BLaER1 treated with 17β-estradiol and CSF1 and Interleukin-3, amounts not matched to agents 10 nM and 100 nM (cell line): ENCODE results near the gene KBTBD12.
"Not testable (repeated sequence)": the region's sequence is repeated elsewhere in the genome, so short reads cannot be mapped to it uniquely, and the experiment has no call there.

Experiments used
- H3K27ac ChIP-seq, 11 experiments: shearing (Covaris generic); formaldehyde crosslinking; 2 replicates each; pipeline ENCODE4 v1.8.1; 2022
- H3K27me3 ChIP-seq, 11 experiments: shearing (Covaris generic); formaldehyde crosslinking; 2 replicates each; pipeline ENCODE4 v1.8.1; 2022
- H3K36me3 ChIP-seq, 11 experiments: shearing (Covaris generic); formaldehyde crosslinking; 2 replicates each; pipeline ENCODE4 v1.8.1; 2022
- H3K4me1 ChIP-seq, 10 experiments: shearing (Covaris generic); formaldehyde crosslinking; 2 replicates each; pipeline ENCODE4 v1.8.1; 2022
- H3K4me2 ChIP-seq, 11 experiments: shearing (Covaris generic); formaldehyde crosslinking; 2 replicates each; pipeline ENCODE4 v1.8.1; 2022
- H3K4me3 ChIP-seq, 10 experiments: shearing (Covaris generic); formaldehyde crosslinking; 2 replicates each; pipeline ENCODE4 v1.8.1; 2022
- H3K9ac ChIP-seq, 11 experiments: shearing (Covaris generic); formaldehyde crosslinking; 2 replicates each; pipeline ENCODE4 v1.8.1; 2022
- H3K9me3 ChIP-seq, 11 experiments: shearing (Covaris generic); formaldehyde crosslinking; replicated peaks in 1 of 11; 2 replicates each; pipeline ENCODE4 v1.8.1; 2022
- H4K20me1 ChIP-seq, 11 experiments: shearing (Covaris generic); formaldehyde crosslinking; 2 replicates each; pipeline ENCODE4 v1.8.1; 2022
- Cebpa-rat ChIP-seq, 11 experiments: shearing (Covaris generic); IDR thresholded peaks; 2 replicates each; pipeline ENCODE4 v1.8.1; 2022

KBTBD12 gene

GRCh38 chr3:127915115-127915936 is at the start of gene KBTBD12:
Gene KBTBD12, plus strand, starts transcription at chr3:127915232. Its CDS starts 7,830 bp downstream, at chr3:127923062.
- no peak within 1 kb of the TSS for H3K4me2 ChIP-seq
- H3K27me3 ChIP-seq = no peaks in the 10 kb centered on the region
- TF ChIP-seq Cebpa-rat (IDR thresholded peaks at IDR 0.05) = no peak
- H3K36me3 ChIP-seq = no peaks in the 10 kb centered on the region
- peaks cover 16 to 27% (median 23%) of the 10 kb centered on the region in 11 experiments; a peak in 20 of 22 replicates for H3K9me3 ChIP-seq
- H4K20me1 ChIP-seq = no peaks in the 10 kb centered on the region
- H3K9ac ChIP-seq = no peak within 1 kb of the TSS
- H3K4me1 ChIP-seq = peaks cover 0 to 15% (median 0%) of the 10 kb centered on the region in 10 experiments; a peak in 4 of 20 replicates
- no peak within 1 kb of the TSS for H3K4me3 ChIP-seq
- no peak within 1 kb of the TSS for H3K27ac ChIP-seq

- H3K4me2 ChIP-seq = no peak overlapping the region
- no peak overlapping the region for H3K4me3 ChIP-seq
- no peak for TF ChIP-seq Cebpa-rat (IDR thresholded peaks at IDR 0.05)
- no peak overlapping the region for H3K9ac ChIP-seq
- peaks cover 4 to 9% (median 8%) of the 10 kb centered on the region in 10 experiments for H3K4me1 ChIP-seq
- H3K27ac ChIP-seq = no peak overlapping the region
- no peaks in the 10 kb centered on the region for H3K36me3 ChIP-seq
- no peaks in the 10 kb centered on the region; a peak in 1 of 22 replicates for H3K27me3 ChIP-seq
- H4K20me1 ChIP-seq = no peaks in the 10 kb centered on the region
- H3K9me3 ChIP-seq = peaks cover 0 to 12% (median 0%) of the 10 kb centered on the region in 11 experiments; a peak in 3 of 22 replicates
These were observed 49.1 kb upstream of the KBTBD12 start for GRCh38 chr3:127865941-127866340.

- H3K4me3 ChIP-seq = no peak overlapping the region
- H3K4me2 ChIP-seq = no peak overlapping the region
- H3K36me3 ChIP-seq = no peaks in the 10 kb centered on the region
- H3K27me3 ChIP-seq = no peaks in the 10 kb centered on the region; a peak in 1 of 22 replicates
- H3K9ac ChIP-seq = no peak overlapping the region
- H4K20me1 ChIP-seq = no peaks in the 10 kb centered on the region
- peaks cover 0 to 12% (median 0%) of the 10 kb centered on the region in 11 experiments; a peak in 3 of 22 replicates for H3K9me3 ChIP-seq
- peaks cover 8 to 24% (median 22%) of the 10 kb centered on the region in 10 experiments for H3K4me1 ChIP-seq
- TF ChIP-seq Cebpa-rat (IDR thresholded peaks at IDR 0.05) = no peak
- no peak overlapping the region for H3K27ac ChIP-seq
These were observed 47.6 kb upstream of the KBTBD12 start for GRCh38 chr3:127867412-127867811.

GRCh38 chr3:127867986-127868385 is 47.0 kb upstream of the KBTBD12 start:
- no peak overlapping the region for H3K4me3 ChIP-seq
- H3K27ac ChIP-seq = no peak overlapping the region
- H3K9me3 ChIP-seq = peaks cover 0 to 12% (median 0%) of the 10 kb centered on the region in 11 experiments; a peak in 3 of 22 replicates
- H3K27me3 ChIP-seq = no peaks in the 10 kb centered on the region; a peak in 1 of 22 replicates
- H4K20me1 ChIP-seq = no peaks in the 10 kb centered on the region
- no peak overlapping the region for H3K4me2 ChIP-seq
- no peak for TF ChIP-seq Cebpa-rat (IDR thresholded peaks at IDR 0.05)
- H3K9ac ChIP-seq = no peak overlapping the region
- H3K36me3 ChIP-seq = no peaks in the 10 kb centered on the region
- peaks cover 8 to 26% (median 22%) of the 10 kb centered on the region in 10 experiments for H3K4me1 ChIP-seq

- Histone ChIP-seq H3K27me3 (no peaks in the 10 kb centered on the region; a peak in 1 of 22 replicates), H3K27ac (peak overlapping the region in 4 of 11 experiments; percentile 26 to 42 (median 28); a peak in 2 of 22 replicates), H3K4me1 (peaks cover 8 to 35% (median 29%) of the 10 kb centered on the region in 10 experiments), H4K20me1 (no peaks in the 10 kb centered on the region), H3K9me3 (peaks cover 0 to 17% (median 0%) of the 10 kb centered on the region in 11 experiments; a peak in 3 of 22 replicates), H3K4me2 (peak overlapping the region in 9 of 11 experiments; percentile 64 to 90 (median 83); a peak in 13 of 22 replicates), H3K9ac (no peak overlapping the region), H3K36me3 (no peaks in the 10 kb centered on the region), H3K4me3 (no peak overlapping the region)
- TF ChIP-seq Cebpa-rat (IDR thresholded peaks at IDR 0.05) = no peak
These were observed 44.9 kb upstream of the KBTBD12 start for GRCh38 chr3:127870156-127870555.

GRCh38 chr3:127874097-127874496 is 40.9 kb upstream of the KBTBD12 start:
- not testable (repeated sequence) for H4K20me1 ChIP-seq, H3K9ac ChIP-seq, H3K4me3 ChIP-seq, H3K27ac ChIP-seq, H3K27me3 ChIP-seq, H3K9me3 ChIP-seq, H3K36me3 ChIP-seq
- Histone ChIP-seq H3K4me1 (peaks cover 8 to 40% (median 29%) of the 10 kb centered on the region in 10 experiments), H3K4me2 (peak overlapping the region in 3 of 11 experiments; percentile 7 to 45 (median 33); a peak in 1 of 22 replicates)

GRCh38 chr3:127881586-127881985 is 33.4 kb upstream of the KBTBD12 start:
- Histone ChIP-seq H3K36me3 (no peaks in the 10 kb centered on the region), H3K4me1 (0 out of 20 replicates have a peak, but pooled peaks cover 0 to under 1% (median 0%) of the 10 kb centered on the region in 10 experiments), H3K4me2 (no peak overlapping the region), H3K27me3 (no peaks in the 10 kb centered on the region), H4K20me1 (no peaks in the 10 kb centered on the region), H3K27ac (no peak overlapping the region), H3K9me3 (no peaks in the 10 kb centered on the region), H3K4me3 (no peak overlapping the region), H3K9ac (no peak overlapping the region)
- TF ChIP-seq Cebpa-rat (IDR thresholded peaks at IDR 0.05) = no peak

- H3K27ac ChIP-seq = no peak overlapping the region
- no peaks in the 10 kb centered on the region for H3K36me3 ChIP-seq
- no peaks in the 10 kb centered on the region for H3K27me3 ChIP-seq
- no peak overlapping the region for H3K4me3 ChIP-seq
- H3K9me3 ChIP-seq = peaks cover 0 to 11% (median 5%) of the 10 kb centered on the region in 11 experiments; a peak in 4 of 22 replicates
- no peaks in the 10 kb centered on the region for H4K20me1 ChIP-seq
- H3K4me1 ChIP-seq = peaks cover 6 to 24% (median 20%) of the 10 kb centered on the region in 10 experiments; a peak in 19 of 20 replicates
- TF ChIP-seq Cebpa-rat (IDR thresholded peaks at IDR 0.05) = no peak
- no peak overlapping the region for H3K9ac ChIP-seq
- no peak overlapping the region for H3K4me2 ChIP-seq
These were observed 31.0 kb upstream of the KBTBD12 start for GRCh38 chr3:127884041-127884440.

- Histone ChIP-seq H3K4me2 (peak overlapping the region in 4 of 11 experiments; percentile 45 to 68 (median 55); a peak in 6 of 22 replicates), H4K20me1 (no peaks in the 10 kb centered on the region), H3K4me3 (no peak overlapping the region), H3K9me3 (peaks cover 20 to 34% (median 27%) of the 10 kb centered on the region in 11 experiments), H3K27me3 (no peaks in the 10 kb centered on the region), H3K9ac (no peak overlapping the region), H3K36me3 (no peaks in the 10 kb centered on the region; a peak in 1 of 22 replicates), H3K4me1 (peaks cover 6 to 24% (median 20%) of the 10 kb centered on the region in 10 experiments; a peak in 19 of 20 replicates), H3K27ac (no peak overlapping the region)
- TF ChIP-seq Cebpa-rat (IDR thresholded peaks at IDR 0.05) = no peak
These were observed 28.6 kb upstream of the KBTBD12 start for GRCh38 chr3:127886231-127886955.
